PC-9 (cell line): ENCODE results near the gene ARSJ. TPM values are rescaled to one million over a fixed set of nuclear protein-coding genes. Genes with fewer than 3 reads are reported as not detected.
"Not testable (repeated sequence)": the region's sequence is repeated elsewhere in the genome, so short reads cannot be mapped to it uniquely, and the experiment has no call there.

Experiments used
- BruUV-seq: library from RNA; stranded (reverse); fragments of 400-500 nt; replicated peaks from 2 replicates; lab custom pipeline; 2021; lab: Mats Ljungman, UMichigan
- CTCF ChIA-PET: fragments of 300-600 bp; sonication (Branson Sonifier 250); formaldehyde crosslinking; loops from one replicate; lab custom pipeline; 2022; ENCODE audit warnings: antibody characterized with exemption; lab: Charles Lee
- POLR2A ChIA-PET: fragments of 300-600 bp; sonication (Branson Sonifier 250); formaldehyde crosslinking; loops from one replicate; lab custom pipeline; 2022; ENCODE audit warnings: antibody characterized with exemption; ENCODE audit not compliant: unreplicated experiment; lab: Charles Lee
- DNase-seq, 2 experiments: peaks; one replicate each; pipeline versions ENCODE4 v3.0.0 to v3.0.0-alpha.2; 2015 to 2022; ENCODE audit warnings: mixed read lengths in 1 of 2
- H2AFZ ChIP-seq: fragments of 200-600 bp; sonication (generic); 2 replicates; pipeline ENCODE4 v1.8.1; 2017; ENCODE audit warnings: antibody characterized with exemption
- H3F3A ChIP-seq: fragments of 200-600 bp; sonication (generic); 2 replicates; pipeline ENCODE4 v1.8.1; 2017; ENCODE audit warnings: antibody characterized with exemption, mild to moderate bottlenecking, low read depth; ENCODE audit not compliant: insufficient read depth
- H3K27ac ChIP-seq: fragments of 200-600 bp; sonication (generic); 2 replicates; pipeline ENCODE4 v1.6.1; 2016; ENCODE audit warnings: mixed run types
- H3K27me3 ChIP-seq: fragments of 200-600 bp; sonication (generic); 2 replicates; pipeline ENCODE4 v1.6.1; 2016; ENCODE audit warnings: low read depth, mixed run types; ENCODE audit not compliant: insufficient read depth
- H3K36me3 ChIP-seq: fragments of 200-600 bp; sonication (generic); 2 replicates; pipeline ENCODE4 v1.6.1; 2016; ENCODE audit warnings: low read depth, mixed run types
- H3K4me1 ChIP-seq: fragments of 200-600 bp; sonication (generic); replicated peaks from 2 replicates; pipeline ENCODE4 v1.6.1; 2016; ENCODE audit warnings: mixed run types; ENCODE audit not compliant: insufficient read depth
- H3K4me2 ChIP-seq: fragments of 200-600 bp; sonication (generic); 2 replicates; pipeline ENCODE4 v1.6.1; 2017; ENCODE audit warnings: mixed run types
- H3K4me3 ChIP-seq: fragments of 200-600 bp; sonication (generic); 2 replicates; pipeline ENCODE4 v1.6.1; 2016; ENCODE audit warnings: mixed run types
- H3K79me2 ChIP-seq: fragments of 200-600 bp; sonication (generic); 2 replicates; pipeline ENCODE4 v1.6.1; 2017; ENCODE audit warnings: low read depth, mixed run types
- H3K9me2 ChIP-seq: fragments of 200-600 bp; sonication (generic); 2 replicates; pipeline ENCODE4 v1.8.1; 2017; ENCODE audit warnings: mild to moderate bottlenecking; ENCODE audit not compliant: insufficient read depth
- H3K9me3 ChIP-seq: fragments of 200-600 bp; sonication (generic); 2 replicates; pipeline ENCODE4 v1.8.1; 2016; ENCODE audit warnings: low read depth; ENCODE audit not compliant: insufficient read depth
- H4K20me1 ChIP-seq: fragments of 200-600 bp; sonication (generic); 2 replicates; pipeline ENCODE4 v1.8.1; 2017; ENCODE audit not compliant: insufficient read depth
- CTCF ChIP-seq: fragments of 200-600 bp; sonication (generic); conservative IDR thresholded peaks from 2 replicates; pipeline ENCODE4 v1.6.1; 2017; ENCODE audit warnings: mixed run types, antibody characterized with exemption, mild to moderate bottlenecking, moderate library complexity
- EZH2 ChIP-seq: fragments of 200-600 bp; sonication (generic); IDR thresholded peaks from 2 replicates; pipeline ENCODE4 v1.8.0; 2017; ENCODE audit warnings: antibody characterized with exemption, low read depth
- intact Hi-C: fragments of 100-400 bp; cut with micrococcal nuclease; formaldehyde crosslinking; loops from one replicate; pipeline ENCODE4 v1.10.0; 2022; ENCODE audit not compliant: unreplicated experiment
- total RNA-seq: library from RNA; stranded (reverse); gene quantifications from 2 replicates; pipeline ENCODE4 v1.2.3, GENCODE V29; 2021

The ARSJ gene
- total RNA-seq, 1 experiment from 2014 or later, result 0.55 TPM

GRCh38 chr4:114015444-114015899 lies 36.0 kb upstream of the ARSJ start:
- Histone ChIP-seq H3K9me3 (no peaks in the 10 kb centered on the region), H3F3A (no peaks in the 10 kb centered on the region), H3K27ac (no peak overlapping the region), H3K27me3 (no peaks in the 10 kb centered on the region), H3K9me2 (no peaks in the 10 kb centered on the region), H3K4me1 (no peaks in the 10 kb centered on the region), H3K79me2 (no peaks in the 10 kb centered on the region), H3K4me2 (no peak overlapping the region), H4K20me1 (no peaks in the 10 kb centered on the region), H3K4me3 (no peak overlapping the region), H3K36me3 (no peaks in the 10 kb centered on the region), H2AFZ (no peak overlapping the region)
- TF ChIP-seq EZH2 (no peak), CTCF (no peak)
- no TSS peak for BruUV-seq
- peak; percentile 29 to 34 for DNase-seq
- intact Hi-C loops, result no loop called here
- POLR2A ChIA-PET, result interaction anchor here (0.6 kb wide), 1 partner anchor 248 kb away, joined by 3 read pairs; no protein-coding TSS in a partner anchor
- CTCF ChIA-PET, result no interaction called here

DNA sequence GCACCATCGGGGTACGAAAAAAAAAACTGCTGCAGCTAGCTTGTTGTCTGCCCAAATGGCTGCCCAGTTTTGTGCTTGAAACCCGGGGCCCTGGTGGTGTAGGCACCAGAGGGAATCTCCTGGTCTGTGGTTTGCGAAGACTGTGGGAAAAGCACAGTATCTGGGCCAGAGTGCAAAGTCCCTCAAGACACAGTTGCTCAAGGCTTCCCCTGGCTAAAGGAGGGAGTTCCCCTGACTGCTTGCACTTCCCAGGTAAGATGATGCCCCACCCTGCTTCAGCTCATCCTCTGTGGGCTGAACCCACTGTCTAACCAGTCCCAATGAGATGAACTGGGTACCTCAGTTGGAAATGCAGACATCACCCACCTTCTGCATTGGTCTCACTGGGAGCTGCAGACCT lies 33.8 kb upstream of the ARSJ start:
- H2AFZ ChIP-seq, intact Hi-C loops, CTCF ChIA-PET, H3K79me2 ChIP-seq, DNase-seq, H4K20me1 ChIP-seq, H3K27me3 ChIP-seq, H3K4me3 ChIP-seq, H3K27ac ChIP-seq, H3K9me3 ChIP-seq, H3K9me2 ChIP-seq, H3F3A ChIP-seq, H3K4me1 ChIP-seq, H3K36me3 ChIP-seq, BruUV-seq: not testable (repeated sequence)
- POLR2A ChIA-PET, result interaction anchor here (0.8 kb wide), 1 partner anchor 54 kb away, joined by 3 read pairs; no protein-coding TSS in a partner anchor
- peak overlapping the region; percentile 31; the same call in 1 of the 2 replicates for H3K4me2 ChIP-seq

- Histone ChIP-seq H3K4me2 (peak overlapping the region; percentile 31; the same call in 1 of the 2 replicates), H3K4me1 (no peaks in the 10 kb centered on the region), H3K9me3 (no peaks in the 10 kb centered on the region), H4K20me1 (no peaks in the 10 kb centered on the region), H3K4me3 (no peak overlapping the region), H3F3A (no peaks in the 10 kb centered on the region), H3K27me3 (no peaks in the 10 kb centered on the region), H3K79me2 (no peaks in the 10 kb centered on the region), H3K9me2 (no peaks in the 10 kb centered on the region), H3K36me3 (no peaks in the 10 kb centered on the region), H3K27ac (no peak overlapping the region), H2AFZ (no peak overlapping the region)
- TF ChIP-seq CTCF, result no peak
- TF ChIP-seq EZH2, result no peak
- ChIA-PET CTCF (no interaction called here), POLR2A (interaction anchor here (0.8 kb wide), 1 partner anchor 53 kb away, joined by 3 read pairs; no protein-coding TSS in a partner anchor)
- DNase-seq, result peak in 1 of 2 experiments; percentile 22
- no TSS peak for BruUV-seq
- intact Hi-C loops, result no loop called here
Observed at GRCh38 chr4:114012749-114013148, 33.3 kb upstream of the ARSJ start.
